Measurements from ENCODE around the gene QRFP.
"Not testable (repeated sequence)": the region's sequence is repeated elsewhere in the genome, so short reads cannot be mapped to it uniquely, and the experiment has no call there.

Gene QRFP

GRCh38 chr9:130919559-130920145 is 23.0 kb upstream of the QRFP start:
- DNase-seq (ENCODE audit: low spot score) = no peak

GRCh38 chr9:130918826-130919558 is 22.4 kb upstream of the QRFP start:
- DNase-seq (ENCODE audit: low spot score) = no peak

GRCh38 chr9:130918101-130918825 is 21.7 kb upstream of the QRFP start:
- DNase-seq (ENCODE audit: low spot score) = no peak

GRCh38 chr9:130917168-130917960 is 20.8 kb upstream of the QRFP start:
- no peak for DNase-seq (ENCODE audit: low spot score)

GRCh38 chr9:130915096-130915447 is 18.5 kb upstream of the QRFP start:
- no peak for DNase-seq (ENCODE audit: low spot score)

- no peak for DNase-seq (ENCODE audit: low spot score)
Observed at GRCh38 chr9:130914417-130915095, 17.9 kb upstream of the QRFP start.

- no peak for DNase-seq (ENCODE audit: low spot score)
Observed at GRCh38 chr9:130913599-130914416, 17.2 kb upstream of the QRFP start.

GRCh38 chr9:130912932-130913598 is 16.5 kb upstream of the QRFP start:
- peak; percentile 38 for DNase-seq (ENCODE audit: low spot score)

GRCh38 chr9:130911254-130912049 is 14.8 kb upstream of the QRFP start:
- DNase-seq (ENCODE audit: low spot score) = no peak

- not testable (repeated sequence) for DNase-seq (ENCODE audit: low spot score)
Observed at GRCh38 chr9:130910670-130911069, 14.1 kb upstream of the QRFP start.

- not testable (repeated sequence) for DNase-seq (ENCODE audit: low spot score)
Observed at GRCh38 chr9:130910041-130910440, 13.4 kb upstream of the QRFP start.

GRCh38 chr9:130908878-130909355 is 12.3 kb upstream of the QRFP start:
- DNase-seq (ENCODE audit: low spot score) = no peak

- DNase-seq (ENCODE audit: low spot score) = peak; percentile 84
Observed at GRCh38 chr9:130908146-130908877, 11.7 kb upstream of the QRFP start.

- DNase-seq (ENCODE audit: low spot score) = no peak
Observed at GRCh38 chr9:130906735-130907416, 10.3 kb upstream of the QRFP start.

- no peak for DNase-seq (ENCODE audit: low spot score)
Observed at GRCh38 chr9:130905902-130906734, 9.5 kb upstream of the QRFP start.

- no peak for DNase-seq (ENCODE audit: low spot score)
Observed at GRCh38 chr9:130905125-130905901, 8.7 kb upstream of the QRFP start.

All from COLO829 (cell line).